ENCODE data around the gene STARD3. TPM values are rescaled to one million over a fixed set of nuclear protein-coding genes. Genes with fewer than 3 reads are reported as not detected.
A peak's percentile ranks its signal among the peaks of the same experiment; 100 is the strongest.

Gene STARD3
- total and polyA plus RNA-seq, 2 of the 13 experiments (the other 11 are each of a cell fraction or from before 2014, with no cell fraction given): 34.6 to 100 TPM

DNA sequence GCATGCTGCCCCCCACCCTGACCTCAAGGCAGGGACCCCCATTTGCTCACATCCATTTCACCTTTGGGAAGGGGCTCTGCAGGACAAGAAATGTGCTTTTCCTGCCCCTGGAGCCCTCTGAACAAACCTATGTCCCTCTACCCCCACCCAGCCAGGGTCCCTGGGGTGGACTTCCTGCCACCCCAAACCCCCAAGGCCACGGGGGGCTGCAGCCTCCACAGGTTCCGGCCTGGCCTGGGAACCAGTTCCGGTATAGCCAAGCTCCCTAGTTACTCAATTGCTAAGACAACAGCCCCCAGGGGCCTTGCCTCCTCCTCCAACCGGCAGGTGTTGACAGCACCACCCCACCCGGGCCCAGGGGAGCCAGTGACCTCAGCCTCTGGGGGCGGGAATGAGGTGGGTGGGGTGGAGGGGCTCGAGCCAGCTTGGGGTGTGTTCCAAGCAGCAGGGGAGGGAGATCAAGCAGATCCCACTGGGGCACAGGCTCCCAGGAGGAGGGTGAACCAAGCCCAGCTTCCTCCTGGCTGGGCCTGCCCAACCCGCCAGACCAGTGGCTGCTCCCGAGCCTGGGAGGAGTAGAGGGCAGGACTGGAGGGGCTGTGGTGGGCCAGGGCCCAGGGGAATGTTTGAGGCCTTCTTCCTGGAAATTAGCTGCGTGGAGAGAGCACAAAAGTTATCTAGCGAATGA lies 37.9 kb downstream of the STARD3 start (continued):
- TF ChIP-seq, protein P1, sequence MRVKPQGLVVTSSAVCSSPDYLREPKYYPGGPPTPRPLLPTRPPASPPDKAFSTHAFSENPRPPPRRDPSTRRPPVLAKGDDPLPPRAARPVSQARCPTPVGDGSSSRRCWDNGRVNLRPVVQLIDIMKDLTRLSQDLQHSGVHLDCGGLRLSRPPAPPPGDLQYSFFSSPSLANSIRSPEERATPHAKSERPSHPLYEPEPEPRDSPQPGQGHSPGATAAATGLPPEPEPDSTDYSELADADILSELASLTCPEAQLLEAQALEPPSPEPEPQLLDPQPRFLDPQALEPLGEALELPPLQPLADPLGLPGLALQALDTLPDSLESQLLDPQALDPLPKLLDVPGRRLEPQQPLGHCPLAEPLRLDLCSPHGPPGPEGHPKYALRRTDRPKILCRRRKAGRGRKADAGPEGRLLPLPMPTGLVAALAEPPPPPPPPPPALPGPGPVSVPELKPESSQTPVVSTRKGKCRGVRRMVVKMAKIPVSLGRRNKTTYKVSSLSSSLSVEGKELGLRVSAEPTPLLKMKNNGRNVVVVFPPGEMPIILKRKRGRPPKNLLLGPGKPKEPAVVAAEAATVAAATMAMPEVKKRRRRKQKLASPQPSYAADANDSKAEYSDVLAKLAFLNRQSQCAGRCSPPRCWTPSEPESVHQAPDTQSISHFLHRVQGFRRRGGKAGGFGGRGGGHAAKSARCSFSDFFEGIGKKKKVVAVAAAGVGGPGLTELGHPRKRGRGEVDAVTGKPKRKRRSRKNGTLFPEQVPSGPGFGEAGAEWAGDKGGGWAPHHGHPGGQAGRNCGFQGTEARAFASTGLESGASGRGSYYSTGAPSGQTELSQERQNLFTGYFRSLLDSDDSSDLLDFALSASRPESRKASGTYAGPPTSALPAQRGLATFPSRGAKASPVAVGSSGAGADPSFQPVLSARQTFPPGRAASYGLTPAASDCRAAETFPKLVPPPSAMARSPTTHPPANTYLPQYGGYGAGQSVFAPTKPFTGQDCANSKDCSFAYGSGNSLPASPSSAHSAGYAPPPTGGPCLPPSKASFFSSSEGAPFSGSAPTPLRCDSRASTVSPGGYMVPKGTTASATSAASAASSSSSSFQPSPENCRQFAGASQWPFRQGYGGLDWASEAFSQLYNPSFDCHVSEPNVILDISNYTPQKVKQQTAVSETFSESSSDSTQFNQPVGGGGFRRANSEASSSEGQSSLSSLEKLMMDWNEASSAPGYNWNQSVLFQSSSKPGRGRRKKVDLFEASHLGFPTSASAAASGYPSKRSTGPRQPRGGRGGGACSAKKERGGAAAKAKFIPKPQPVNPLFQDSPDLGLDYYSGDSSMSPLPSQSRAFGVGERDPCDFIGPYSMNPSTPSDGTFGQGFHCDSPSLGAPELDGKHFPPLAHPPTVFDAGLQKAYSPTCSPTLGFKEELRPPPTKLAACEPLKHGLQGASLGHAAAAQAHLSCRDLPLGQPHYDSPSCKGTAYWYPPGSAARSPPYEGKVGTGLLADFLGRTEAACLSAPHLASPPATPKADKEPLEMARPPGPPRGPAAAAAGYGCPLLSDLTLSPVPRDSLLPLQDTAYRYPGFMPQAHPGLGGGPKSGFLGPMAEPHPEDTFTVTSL (CRISPR knock-in tag; IDR thresholded peaks at IDR 0.05; ENCODE audit: borderline replicate concordance): no peak; the same call in 1 of the 2 replicates
- TF ChIP-seq SMAD9 (CRISPR knock-in tag; IDR thresholded peaks at IDR 0.05) (no peak), ZFP82 (CRISPR knock-in tag; IDR thresholded peaks at IDR 0.05; ENCODE audit: borderline replicate concordance) (no peak), ZSCAN29 (CRISPR knock-in tag; conservative IDR thresholded peaks at IDR 0.05) (no peak), ZBTB7B (CRISPR knock-in tag; IDR thresholded peaks at IDR 0.05) (peak; percentile 96), RFX3 (CRISPR knock-in tag; IDR thresholded peaks at IDR 0.05) (0 out of 2 replicates have a peak, but pooled peaks have one; percentile 16), ZNF20 (CRISPR knock-in tag; IDR thresholded peaks at IDR 0.05) (no peak), HMG20B (CRISPR knock-in tag; conservative IDR thresholded peaks at IDR 0.05) (no peak), ZNF678 (CRISPR knock-in tag; IDR thresholded peaks at IDR 0.05) (no peak), NONO (IDR thresholded peaks at IDR 0.05) (no peak), NONO (CRISPR knock-in tag; conservative IDR thresholded peaks at IDR 0.05) (peak; percentile 46; the same call in 1 of the 2 replicates), BHLHE40 (IDR thresholded peaks at IDR 0.05; ENCODE audit: low read length) (no peak)
- TF ChIP-seq, protein P2, sequence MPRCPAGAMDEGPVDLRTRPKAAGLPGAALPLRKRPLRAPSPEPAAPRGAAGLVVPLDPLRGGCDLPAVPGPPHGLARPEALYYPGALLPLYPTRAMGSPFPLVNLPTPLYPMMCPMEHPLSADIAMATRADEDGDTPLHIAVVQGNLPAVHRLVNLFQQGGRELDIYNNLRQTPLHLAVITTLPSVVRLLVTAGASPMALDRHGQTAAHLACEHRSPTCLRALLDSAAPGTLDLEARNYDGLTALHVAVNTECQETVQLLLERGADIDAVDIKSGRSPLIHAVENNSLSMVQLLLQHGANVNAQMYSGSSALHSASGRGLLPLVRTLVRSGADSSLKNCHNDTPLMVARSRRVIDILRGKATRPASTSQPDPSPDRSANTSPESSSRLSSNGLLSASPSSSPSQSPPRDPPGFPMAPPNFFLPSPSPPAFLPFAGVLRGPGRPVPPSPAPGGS (CRISPR knock-in tag; IDR thresholded peaks at IDR 0.05): no peak
- TF ChIP-seq, protein P3, sequence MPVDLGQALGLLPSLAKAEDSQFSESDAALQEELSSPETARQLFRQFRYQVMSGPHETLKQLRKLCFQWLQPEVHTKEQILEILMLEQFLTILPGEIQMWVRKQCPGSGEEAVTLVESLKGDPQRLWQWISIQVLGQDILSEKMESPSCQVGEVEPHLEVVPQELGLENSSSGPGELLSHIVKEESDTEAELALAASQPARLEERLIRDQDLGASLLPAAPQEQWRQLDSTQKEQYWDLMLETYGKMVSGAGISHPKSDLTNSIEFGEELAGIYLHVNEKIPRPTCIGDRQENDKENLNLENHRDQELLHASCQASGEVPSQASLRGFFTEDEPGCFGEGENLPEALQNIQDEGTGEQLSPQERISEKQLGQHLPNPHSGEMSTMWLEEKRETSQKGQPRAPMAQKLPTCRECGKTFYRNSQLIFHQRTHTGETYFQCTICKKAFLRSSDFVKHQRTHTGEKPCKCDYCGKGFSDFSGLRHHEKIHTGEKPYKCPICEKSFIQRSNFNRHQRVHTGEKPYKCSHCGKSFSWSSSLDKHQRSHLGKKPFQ (CRISPR knock-in tag; IDR thresholded peaks at IDR 0.05; ENCODE audit: insufficient replicate concordance): no peak
- TF ChIP-seq, protein P4, sequence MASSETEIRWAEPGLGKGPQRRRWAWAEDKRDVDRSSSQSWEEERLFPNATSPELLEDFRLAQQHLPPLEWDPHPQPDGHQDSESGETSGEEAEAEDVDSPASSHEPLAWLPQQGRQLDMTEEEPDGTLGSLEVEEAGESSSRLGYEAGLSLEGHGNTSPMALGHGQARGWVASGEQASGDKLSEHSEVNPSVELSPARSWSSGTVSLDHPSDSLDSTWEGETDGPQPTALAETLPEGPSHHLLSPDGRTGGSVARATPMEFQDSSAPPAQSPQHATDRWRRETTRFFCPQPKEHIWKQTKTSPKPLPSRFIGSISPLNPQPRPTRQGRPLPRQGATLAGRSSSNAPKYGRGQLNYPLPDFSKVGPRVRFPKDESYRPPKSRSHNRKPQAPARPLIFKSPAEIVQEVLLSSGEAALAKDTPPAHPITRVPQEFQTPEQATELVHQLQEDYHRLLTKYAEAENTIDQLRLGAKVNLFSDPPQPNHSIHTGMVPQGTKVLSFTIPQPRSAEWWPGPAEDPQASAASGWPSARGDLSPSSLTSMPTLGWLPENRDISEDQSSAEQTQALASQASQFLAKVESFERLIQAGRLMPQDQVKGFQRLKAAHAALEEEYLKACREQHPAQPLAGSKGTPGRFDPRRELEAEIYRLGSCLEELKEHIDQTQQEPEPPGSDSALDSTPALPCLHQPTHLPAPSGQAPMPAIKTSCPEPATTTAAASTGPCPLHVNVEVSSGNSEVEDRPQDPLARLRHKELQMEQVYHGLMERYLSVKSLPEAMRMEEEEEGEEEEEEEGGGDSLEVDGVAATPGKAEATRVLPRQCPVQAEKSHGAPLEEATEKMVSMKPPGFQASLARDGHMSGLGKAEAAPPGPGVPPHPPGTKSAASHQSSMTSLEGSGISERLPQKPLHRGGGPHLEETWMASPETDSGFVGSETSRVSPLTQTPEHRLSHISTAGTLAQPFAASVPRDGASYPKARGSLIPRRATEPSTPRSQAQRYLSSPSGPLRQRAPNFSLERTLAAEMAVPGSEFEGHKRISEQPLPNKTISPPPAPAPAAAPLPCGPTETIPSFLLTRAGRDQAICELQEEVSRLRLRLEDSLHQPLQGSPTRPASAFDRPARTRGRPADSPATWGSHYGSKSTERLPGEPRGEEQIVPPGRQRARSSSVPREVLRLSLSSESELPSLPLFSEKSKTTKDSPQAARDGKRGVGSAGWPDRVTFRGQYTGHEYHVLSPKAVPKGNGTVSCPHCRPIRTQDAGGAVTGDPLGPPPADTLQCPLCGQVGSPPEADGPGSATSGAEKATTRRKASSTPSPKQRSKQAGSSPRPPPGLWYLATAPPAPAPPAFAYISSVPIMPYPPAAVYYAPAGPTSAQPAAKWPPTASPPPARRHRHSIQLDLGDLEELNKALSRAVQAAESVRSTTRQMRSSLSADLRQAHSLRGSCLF (CRISPR knock-in tag; IDR thresholded peaks at IDR 0.05; ENCODE audit: borderline replicate concordance): no peak

All from HepG2 (cell line).